HepG2 (cell line): Measurements from ENCODE around the gene ELL3. TPM values are rescaled to one million over a fixed set of nuclear protein-coding genes. Genes with fewer than 3 reads are reported as not detected.
A peak's percentile ranks its signal among the peaks of the same experiment; 100 is the strongest.

Experiments
- AFF4 ChIP-seq: sonication (generic); formaldehyde crosslinking; IDR thresholded peaks from 2 replicates; pipeline ENCODE4 v1.4.0; 2020; ENCODE audit warnings: missing genetic modification reagents
- CENPBD1 ChIP-seq: sonication (generic); formaldehyde crosslinking; IDR thresholded peaks from 2 replicates; pipeline ENCODE4 v1.8.0; 2022; ENCODE audit warnings: missing genetic modification reagents, low read depth, mild to moderate bottlenecking, borderline replicate concordance
- ELF3 ChIP-seq: IDR thresholded peaks from 2 replicates; pipeline ENCODE4 v1.6.1; 2016; ENCODE audit warnings: missing genetic modification reagents, missing compliant biosample characterization
- FOXA3 ChIP-seq: IDR thresholded peaks from 2 replicates; pipeline ENCODE4 v1.6.1; 2016; ENCODE audit warnings: missing genetic modification reagents, missing compliant biosample characterization
- HOXA3 ChIP-seq: sonication (generic); formaldehyde crosslinking; IDR thresholded peaks from 2 replicates; pipeline ENCODE4 v1.5.0; 2020; ENCODE audit warnings: missing genetic modification reagents
- MAX ChIP-seq: IDR thresholded peaks from 2 replicates; pipeline ENCODE4 v1.6.1; 2012; ENCODE audit warnings: inconsistent platforms
- NR2F6 ChIP-seq, 2 experiments: IDR thresholded peaks; 2 replicates each; pipeline ENCODE4 v1.6.1; 2016; ENCODE audit warnings: antibody characterized with exemption in 1 of 2, mild to moderate bottlenecking in 1 of 2
- PLRG1 ChIP-seq: fragments of 450-650 bp; conservative IDR thresholded peaks from 2 replicates; pipeline ENCODE4 v1.6.1; 2016
- SAP130 ChIP-seq: IDR thresholded peaks from 2 replicates; pipeline ENCODE4 v1.6.1; 2016; ENCODE audit warnings: low read depth
- SRSF1 ChIP-seq: fragments of 200-400 bp; formaldehyde crosslinking; optimal IDR thresholded peaks from 2 replicates; pipeline ENCODE3; 2017; ENCODE audit warnings: mild to moderate bottlenecking, low read depth, low read length, moderate library complexity
- TFAP4 ChIP-seq: sonication (generic); IDR thresholded peaks from 2 replicates; pipeline ENCODE4 v1.6.1; 2016; ENCODE audit warnings: low read depth, borderline replicate concordance
- TFDP2 ChIP-seq: sonication (generic); formaldehyde crosslinking; IDR thresholded peaks from 2 replicates; pipeline ENCODE4 v1.4.0; 2020; ENCODE audit warnings: missing genetic modification reagents
- ZIK1 ChIP-seq: sonication (generic); formaldehyde crosslinking; IDR thresholded peaks from 2 replicates; pipeline ENCODE4 v1.5.0; 2020; ENCODE audit warnings: mild to moderate bottlenecking, low read depth, missing genetic modification reagents, borderline replicate concordance
- ZNF138 ChIP-seq: sonication (generic); formaldehyde crosslinking; IDR thresholded peaks from 2 replicates; pipeline ENCODE4 v1.5.0; 2020; ENCODE audit warnings: mild to moderate bottlenecking, low read depth, missing genetic modification reagents
- ZNF430 ChIP-seq: sonication (generic); formaldehyde crosslinking; IDR thresholded peaks from 2 replicates; pipeline ENCODE4 v1.9.0; 2021; ENCODE audit warnings: mild to moderate bottlenecking, missing genetic modification reagents
- ZNF503 ChIP-seq: sonication (generic); formaldehyde crosslinking; IDR thresholded peaks from 2 replicates; pipeline ENCODE4 v1.4.0; 2020; ENCODE audit warnings: missing genetic modification reagents
- ZNF547 ChIP-seq: sonication (generic); formaldehyde crosslinking; IDR thresholded peaks from 2 replicates; pipeline ENCODE4 v1.5.1; 2020; ENCODE audit warnings: mild to moderate bottlenecking, missing genetic modification reagents
- ZNF788 ChIP-seq: sonication (generic); formaldehyde crosslinking; IDR thresholded peaks from 2 replicates; pipeline ENCODE4 v1.5.0; 2020; ENCODE audit warnings: mild to moderate bottlenecking, missing genetic modification reagents, borderline replicate concordance
- polyA plus RNA-seq, 8 experiments: library from polyadenylated mRNA; depleted of rRNA in 3 of 8; stranded (reverse) in 7 of 8; unstranded in 1 of 8; fragments of >200 nt; fragmentation: Illumina TruSeq in 4 of 8; extraction: Trizol in 4 of 8; gene quantifications; 2 replicates each; pipeline versions ENCODE4 v1.2.1 to v1.2.3, GENCODE V29; 2011 to 2016; ENCODE audit warnings: low read depth in 4 of 8, missing spikeins in 1 of 8, mixed read lengths in 1 of 8; ENCODE audit not compliant: insufficient read depth in 1 of 8
- total RNA-seq, 5 experiments: library from RNA; depleted of rRNA; stranded (reverse); fragments of >200 nt; fragmentation: Illumina TruSeq; extraction: Trizol; gene quantifications; 2 replicates each; pipeline ENCODE4 v1.2.3, GENCODE V29; 2016; ENCODE audit warnings: low read depth in 1 of 5

Gene ELL3
- total and polyA plus RNA-seq, 2 of the 13 experiments (the other 11 are each of a cell fraction or from before 2014, with no cell fraction given): 6.1 to 8.8 TPM

- TF ChIP-seq CENPBD1 (CRISPR knock-in tag): no peak
- no peak for TF ChIP-seq PLRG1
- TF ChIP-seq AFF4 (CRISPR knock-in tag): peak; percentile 33; the same call in 1 of the 2 replicates
- peak; percentile 38; the same call in 1 of the 2 replicates for TF ChIP-seq ZNF503
- TF ChIP-seq ZNF788 (CRISPR knock-in tag): peak; percentile 39; the same call in 1 of the 2 replicates
- TF ChIP-seq TFAP4: peak; percentile 34; the same call in 1 of the 2 replicates
- peak; percentile 92 for TF ChIP-seq MAX
- TF ChIP-seq HOXA3 (CRISPR knock-in tag): peak; percentile 82
- TF ChIP-seq NR2F6 (IDR thresholded peaks at IDR 0.05): no peak
- TF ChIP-seq NR2F6 (CRISPR knock-in tag; IDR thresholded peaks at IDR 0.05): peak; percentile 24; the same call in 1 of the 2 replicates
- TF ChIP-seq TFDP2: peak; percentile 89
- TF ChIP-seq ZNF430 (CRISPR knock-in tag): peak; percentile 47; the same call in 1 of the 2 replicates
- peak; percentile 87 for TF ChIP-seq SAP130
- TF ChIP-seq FOXA3 (CRISPR knock-in tag): 0 out of 2 replicates have a peak, but pooled peaks have one; percentile 20
- TF ChIP-seq ZIK1 (CRISPR knock-in tag): peak; percentile 66; the same call in 1 of the 2 replicates
- TF ChIP-seq ELF3 (CRISPR knock-in tag): no peak
- 0 out of 2 replicates have a peak, but pooled peaks have one; percentile 31 for TF ChIP-seq ZNF547 (CRISPR knock-in tag)
- TF ChIP-seq ZNF138 (CRISPR knock-in tag): peak; percentile 87; the same call in 1 of the 2 replicates
- TF ChIP-seq SRSF1: peak; percentile 39
These were observed 15.4 kb upstream of the ELL3 start, which contains the start of gene SERF2 (continued) for GRCh38 chr15:43791993-43792760.
